Tibial nerve (tissue), 4 donors: ENCODE data around the gene P4HA1. TPM values are rescaled to one million over a fixed set of nuclear protein-coding genes. Genes with fewer than 3 reads are reported as not detected.

ENCODE experiments used
- DNase-seq, 2 donors: peaks; one replicate each; pipeline ENCODE4 v3.0.0-alpha.2; 2019; ENCODE audit warnings: low spot score in 2 of 2
- H3K27ac ChIP-seq, 4 donors: fragments of 200-600 bp; sonication (generic) in 3 of 4; one replicate each; pipeline ENCODE4 v1.5.1; 2017 to 2019; ENCODE audit warnings: mild to moderate bottlenecking in 1 of 4
- H3K27me3 ChIP-seq, 2 donors: fragments of 200-600 bp; sonication (generic) in 1 of 2; one replicate each; pipeline versions ENCODE4 v1.5.1 to v1.6.0; 2017 to 2019
- H3K36me3 ChIP-seq, 3 donors: fragments of 200-600 bp; sonication (generic); one replicate each; pipeline ENCODE4 v1.5.1; 2018 to 2019
- H3K4me1 ChIP-seq, 4 donors: fragments of 200-600 bp; sonication (generic) in 3 of 4; one replicate each; pipeline ENCODE4 v1.5.1; 2017 to 2019
- H3K4me3 ChIP-seq, 4 donors: fragments of 200-600 bp; sonication (generic) in 3 of 4; one replicate each; pipeline ENCODE4 v1.5.1; 2017 to 2019; ENCODE audit warnings: mild to moderate bottlenecking in 1 of 4, moderate library complexity in 1 of 4
- H3K9me3 ChIP-seq, 4 donors: fragments of 200-600 bp; sonication (generic) in 3 of 4; one replicate each; pipeline ENCODE4 v1.5.1; 2017 to 2019
- CTCF ChIP-seq, 5 experiments: fragments of 200-600 bp in 3 of 5; fragments of 450-650 bp in 2 of 5; sonication (generic) in 3 of 5; IDR thresholded peaks; one replicate each; pipeline ENCODE4 v1.5.1; 2016 to 2019; ENCODE audit warnings: antibody characterized with exemption in 5 of 5, mild to moderate bottlenecking in 3 of 5, moderate library complexity in 2 of 5
- EP300 ChIP-seq, 2 donors: sonication (generic); formaldehyde crosslinking; IDR thresholded peaks; one replicate each; pipeline ENCODE4 v1.6.1; 2017; ENCODE audit warnings: antibody characterized with exemption in 2 of 2, mild to moderate bottlenecking in 1 of 2
- POLR2A ChIP-seq, 2 donors: fragments of 450-650 bp; IDR thresholded peaks; one replicate each; pipeline ENCODE4 v1.6.1; 2017; ENCODE audit warnings: antibody characterized with exemption in 2 of 2, mild to moderate bottlenecking in 2 of 2, moderate library complexity in 2 of 2
- WGBS, 2 donors: methylation state at CpG; one replicate each; pipeline ENCODE4 v1.1.5; 2018; 5-methylcytosine and 5-hydroxymethylcytosine counted together
- total RNA-seq, 4 donors: library from RNA; depleted of rRNA; stranded (reverse); fragments of >200 nt; gene quantifications; one replicate each; pipeline ENCODE4 v1.1.0, GENCODE V29; 2016

P4HA1 gene
- total RNA-seq, 4 donors from 2014 or later, result 24.9 to 40.0 (median 30.1) TPM

GRCh38 chr10:73073627-73074026 lies 23.0 kb downstream of the P4HA1 start:
- Histone ChIP-seq H3K27me3 (no peaks in the 10 kb centered on the region), H3K9me3 (no peaks in the 10 kb centered on the region), H3K4me1 (peaks cover 0 to 17% (median 0%) of the 10 kb centered on the region in 4 donors), H3K27ac (no peak overlapping the region), H3K36me3 (peaks cover 6 to 29% (median 6%) of the 10 kb centered on the region in 3 donors), H3K4me3 (no peak overlapping the region)
- TF ChIP-seq EP300 (IDR thresholded peaks at IDR 0.05) (no peak), CTCF (IDR thresholded peaks at IDR 0.05) (no peak), POLR2A (IDR thresholded peaks at IDR 0.05) (no peak)
- no peak for DNase-seq

DNA sequence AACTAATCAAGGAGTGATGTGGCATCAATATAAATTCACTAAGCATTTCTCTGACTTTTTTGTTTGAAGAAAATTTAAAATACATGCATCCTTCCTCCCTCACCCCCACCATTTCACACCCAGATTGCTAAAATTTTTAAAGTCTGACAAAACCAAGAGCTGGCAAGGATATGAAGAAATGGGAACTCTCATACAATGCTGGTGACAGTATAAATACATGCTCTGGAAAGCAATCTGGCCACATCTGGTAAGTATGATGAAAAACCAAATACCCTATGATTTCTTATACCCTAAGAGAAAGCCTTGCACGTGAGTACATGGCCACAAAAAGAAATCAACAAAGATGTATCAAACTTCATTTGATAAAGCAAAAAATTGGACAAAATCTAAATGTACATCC lies 31.2 kb downstream of the P4HA1 start:
- Histone ChIP-seq H3K9me3 (no peaks in the 10 kb centered on the region), H3K27ac (no peak overlapping the region), H3K4me3 (no peak overlapping the region), H3K4me1 (no peaks in the 10 kb centered on the region), H3K36me3 (peaks cover 0 to 40% (median 0%) of the 10 kb centered on the region in 3 donors), H3K27me3 (no peaks in the 10 kb centered on the region)
- DNase-seq, result no peak
- TF ChIP-seq POLR2A (IDR thresholded peaks at IDR 0.05) (no peak), CTCF (IDR thresholded peaks at IDR 0.05) (no peak), EP300 (IDR thresholded peaks at IDR 0.05) (no peak)
- WGBS, 2 donors, result 81 to 93% methylated on average over 1 of the region's 1 CpG

DNA sequence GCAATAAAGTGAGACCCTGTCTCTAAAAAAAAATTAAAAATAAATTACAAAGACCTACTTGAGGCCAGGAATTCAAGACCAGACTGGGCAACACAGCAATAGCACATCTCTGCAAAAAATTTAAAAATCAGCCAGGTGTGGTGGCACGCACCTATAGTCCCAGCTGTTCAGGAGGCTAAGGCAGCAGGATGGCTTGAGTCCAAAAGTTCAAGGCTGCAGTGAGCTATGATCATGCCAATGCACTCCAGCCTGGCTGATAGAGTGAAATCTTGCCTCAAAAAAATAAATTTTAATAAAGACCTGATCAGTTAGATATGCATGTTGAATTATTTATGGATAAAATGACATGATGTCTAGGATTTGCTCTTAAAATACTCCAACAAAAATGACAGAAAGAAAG lies 34.9 kb downstream of the P4HA1 start:
- WGBS, 2 donors, result 93 to 96% methylated on average over 1 of the region's 1 CpG
- no peak overlapping the region for H3K27ac ChIP-seq
- H3K36me3 ChIP-seq, result peaks cover 0 to 36% (median 0%) of the 10 kb centered on the region in 3 donors
- DNase-seq, result no peak
- TF ChIP-seq CTCF (IDR thresholded peaks at IDR 0.05), result no peak
- no peak for TF ChIP-seq POLR2A (IDR thresholded peaks at IDR 0.05)
- no peak for TF ChIP-seq EP300 (IDR thresholded peaks at IDR 0.05)
- H3K4me1 ChIP-seq, result no peaks in the 10 kb centered on the region
- no peak overlapping the region for H3K4me3 ChIP-seq
- no peaks in the 10 kb centered on the region for H3K9me3 ChIP-seq
- no peaks in the 10 kb centered on the region for H3K27me3 ChIP-seq

GRCh38 chr10:73060738-73061635 lies 35.7 kb downstream of the P4HA1 start:
- H3K27ac ChIP-seq, result no peak overlapping the region
- WGBS, 2 donors, result 42 to 44% methylated on average over 5 of the region's 5 CpGs
- TF ChIP-seq CTCF (IDR thresholded peaks at IDR 0.05) (peak in 2 of 5 experiments; percentile 33 to 38), EP300 (IDR thresholded peaks at IDR 0.05) (no peak), POLR2A (IDR thresholded peaks at IDR 0.05) (no peak)

GRCh38 chr10:73060173-73060572 lies 36.5 kb downstream of the P4HA1 start:
- Histone ChIP-seq H3K27me3 (no peaks in the 10 kb centered on the region), H3K9me3 (no peaks in the 10 kb centered on the region), H3K4me1 (no peaks in the 10 kb centered on the region), H3K4me3 (no peak overlapping the region), H3K36me3 (peaks cover 0 to 39% (median 0%) of the 10 kb centered on the region in 3 donors), H3K27ac (no peak overlapping the region)
- 81 to 95% methylated on average over 1 of the region's 1 CpG for WGBS, 2 donors
- DNase-seq, result no peak
- TF ChIP-seq POLR2A (IDR thresholded peaks at IDR 0.05) (no peak), CTCF (IDR thresholded peaks at IDR 0.05) (no peak), EP300 (IDR thresholded peaks at IDR 0.05) (no peak)

More at GRCh38 chr10:73060738-73061635, 35.7 kb downstream of the P4HA1 start:
- no peaks in the 10 kb centered on the region for H3K4me1 ChIP-seq
- no peak for DNase-seq
- H3K27me3 ChIP-seq, result no peaks in the 10 kb centered on the region
- H3K36me3 ChIP-seq, result peaks cover 0 to 36% (median 0%) of the 10 kb centered on the region in 3 donors
- no peak overlapping the region for H3K4me3 ChIP-seq
- no peaks in the 10 kb centered on the region for H3K9me3 ChIP-seq
